H1 (cell line): ENCODE data around the gene GALNT2. TPM values are rescaled to one million over a fixed set of nuclear protein-coding genes. Genes with fewer than 3 reads are reported as not detected.

ENCODE experiments used
- CTCF ChIA-PET: fragments of 300-600 bp; sonication (Branson Sonifier 250); formaldehyde crosslinking; loops from one replicate; lab custom pipeline; 2021; ENCODE audit not compliant: partially characterized antibody; lab: Charles Lee
- POLR2A ChIA-PET: fragments of 300-600 bp; sonication (Branson Sonifier 250); formaldehyde crosslinking; loops from one replicate; lab custom pipeline; 2021; ENCODE audit warnings: inconsistent platforms; ENCODE audit not compliant: partially characterized antibody; lab: Charles Lee
- DNase-seq, 2 experiments: peaks; one replicate each; pipeline versions ENCODE4 v3.0.0 to v3.0.0-alpha.2; 2010 to 2022; ENCODE audit warnings: low spot score in 2 of 2, low read depth in 1 of 2, mixed read lengths in 1 of 2
- FAIRE-seq: peaks from 2 replicates; lab custom pipeline; 2011; peaks lifted over from hg19 to GRCh38; lab: Jason Lieb, UNC
- H2AFZ ChIP-seq: 2 replicates; pipeline ENCODE4 v1.8.1; 2012; ENCODE audit warnings: low read length, inconsistent platforms
- H2AK5ac ChIP-seq: 2 replicates; pipeline ENCODE4 v1.6.1; 2013; ENCODE audit warnings: low read depth, low read length
- H2BK120ac ChIP-seq: replicated peaks from 2 replicates; pipeline ENCODE3; 2013; ENCODE audit warnings: low read depth, low read length, inconsistent platforms
- H2BK12ac ChIP-seq: 2 replicates; pipeline ENCODE4 v1.6.1; 2013; ENCODE audit warnings: low read depth, low read length
- H2BK15ac ChIP-seq: 2 replicates; pipeline ENCODE4 v1.6.1; 2013; ENCODE audit warnings: low read length
- H2BK20ac ChIP-seq: 2 replicates; pipeline ENCODE4 v1.6.1; 2013; ENCODE audit warnings: low read length
- H2BK5ac ChIP-seq: 2 replicates; pipeline ENCODE4 v1.6.1; 2013; ENCODE audit warnings: low read depth, low read length
- H3K14ac ChIP-seq: 2 replicates; pipeline ENCODE4 v1.6.1; 2013; ENCODE audit warnings: inconsistent platforms; ENCODE audit not compliant: insufficient read length
- H3K18ac ChIP-seq: 2 replicates; pipeline ENCODE4 v1.6.1; 2013; ENCODE audit warnings: low read length; ENCODE audit errors: extremely low read depth
- H3K23ac ChIP-seq: 2 replicates; pipeline ENCODE4 v1.6.1; 2013; ENCODE audit warnings: inconsistent platforms; ENCODE audit not compliant: insufficient read length
- H3K23me2 ChIP-seq: 2 replicates; pipeline ENCODE4 v1.6.1; 2013; ENCODE audit warnings: low read depth, low read length
- H3K27ac ChIP-seq: 2 replicates; pipeline ENCODE4 v1.6.1; 2011; ENCODE audit warnings: low read depth, low read length, inconsistent platforms
- H3K27me3 ChIP-seq, 4 experiments: replicated peaks in 1 of 4; 1 replicate in 1 of 4; 2 replicates in 3 of 4; pipeline versions ENCODE4 v1.6.1 to v1.8.1; 2011 to 2013; ENCODE audit warnings: low read length in 3 of 4, mild to moderate bottlenecking in 3 of 4, inconsistent platforms in 2 of 4, mixed read lengths in 2 of 4, moderate library complexity in 1 of 4; ENCODE audit not compliant: control insufficient read depth in 3 of 4, insufficient read depth in 3 of 4; ENCODE audit errors: extremely low read depth in 1 of 4
- H3K36me3 ChIP-seq, 4 experiments: 2 replicates each; pipeline versions ENCODE4 v1.6.1 to v1.8.1; 2011 to 2013; ENCODE audit warnings: mild to moderate bottlenecking in 4 of 4, low read length in 3 of 4, moderate library complexity in 2 of 4, control low read depth in 1 of 4, inconsistent platforms in 1 of 4; ENCODE audit not compliant: insufficient read depth in 4 of 4, control insufficient read depth in 2 of 4
- H3K4ac ChIP-seq: replicated peaks from 2 replicates; pipeline ENCODE3; 2013; ENCODE audit warnings: low read length, low read depth, mixed read lengths, inconsistent platforms; ENCODE audit not compliant: insufficient read length
- H3K4me1 ChIP-seq, 4 experiments: replicated peaks in 1 of 4; 1 replicate in 1 of 4; 2 replicates in 3 of 4; pipeline versions ENCODE4 v1.6.1 to v1.8.1; 2011 to 2013; ENCODE audit warnings: low read length in 3 of 4, inconsistent platforms in 2 of 4, mixed read lengths in 1 of 4; ENCODE audit not compliant: insufficient read depth in 4 of 4, control insufficient read depth in 3 of 4
- H3K4me2 ChIP-seq, 2 experiments: 2 replicates each; pipeline versions ENCODE4 v1.6.1 to v1.8.1; 2011 to 2013; ENCODE audit warnings: low read depth in 2 of 2, low read length in 2 of 2, control low read depth in 1 of 2, inconsistent platforms in 1 of 2, mild to moderate bottlenecking in 1 of 2; ENCODE audit not compliant: insufficient read depth in 1 of 2
- H3K4me3 ChIP-seq, 4 experiments: fragments of 200-600, 300-600 bp in 1 of 4; sonication (generic), shearing (Covaris generic), sonication (Bioruptor Twin) in 1 of 4; 2 replicates each; pipeline versions ENCODE4 v1.5.1 to v1.8.1; 2011 to 2016; ENCODE audit warnings: low read length in 4 of 4, low read depth in 3 of 4, control low read depth in 2 of 4, inconsistent platforms in 2 of 4, mild to moderate bottlenecking in 2 of 4, mixed read lengths in 1 of 4, moderate library complexity in 1 of 4; ENCODE audit not compliant: insufficient read depth in 2 of 4; ENCODE audit errors: extremely low read depth in 1 of 4
- H3K56ac ChIP-seq: replicated peaks from 2 replicates; pipeline ENCODE3; 2013; ENCODE audit warnings: low read depth, mild to moderate bottlenecking, mixed read lengths, low read length, inconsistent platforms; ENCODE audit not compliant: insufficient read length
- H3K79me1 ChIP-seq: 2 replicates; pipeline ENCODE4 v1.6.1; 2013; ENCODE audit warnings: low read depth, low read length, control low read depth
- H3K79me2 ChIP-seq, 2 experiments: 2 replicates each; pipeline versions ENCODE4 v1.6.1 to v1.8.1; 2012 to 2013; ENCODE audit warnings: low read length in 2 of 2, mild to moderate bottlenecking in 2 of 2, inconsistent platforms in 1 of 2; ENCODE audit not compliant: insufficient read depth in 2 of 2, control insufficient read depth in 1 of 2
- H3K9ac ChIP-seq, 4 experiments: replicated peaks in 1 of 4; 1 replicate in 1 of 4; 2 replicates in 3 of 4; pipeline versions ENCODE4 v1.6.1 to v1.8.1; 2011 to 2013; ENCODE audit warnings: low read depth in 3 of 4, low read length in 3 of 4, control low read depth in 2 of 4, mild to moderate bottlenecking in 2 of 4, moderate library complexity in 2 of 4, inconsistent platforms in 1 of 4; ENCODE audit errors: extremely low read depth in 1 of 4
- H3K9me3 ChIP-seq, 2 experiments: 2 replicates each; pipeline versions ENCODE4 v1.6.1 to v1.8.1; 2012 to 2013; ENCODE audit warnings: mild to moderate bottlenecking in 2 of 2, moderate library complexity in 2 of 2, control low read depth in 1 of 2, inconsistent platforms in 1 of 2, low read depth in 1 of 2, low read length in 1 of 2, mixed read lengths in 1 of 2; ENCODE audit not compliant: insufficient read depth in 2 of 2
- H4K20me1 ChIP-seq, 2 experiments: replicated peaks in 1 of 2; 2 replicates each; pipeline versions ENCODE3 to v1.8.1; 2011 to 2013; ENCODE audit warnings: inconsistent platforms in 2 of 2, low read length in 2 of 2, mild to moderate bottlenecking in 1 of 2; ENCODE audit not compliant: insufficient read depth in 2 of 2, control insufficient read depth in 1 of 2
- H4K5ac ChIP-seq: 2 replicates; pipeline ENCODE4 v1.6.1; 2013; ENCODE audit warnings: low read length, low read depth, mixed read lengths, inconsistent platforms; ENCODE audit not compliant: insufficient read length
- H4K8ac ChIP-seq: 2 replicates; pipeline ENCODE4 v1.8.0; 2013; ENCODE audit warnings: mild to moderate bottlenecking, moderate library complexity, low read length, inconsistent platforms; ENCODE audit not compliant: insufficient read depth; ENCODE audit errors: extremely low read depth
- H4K91ac ChIP-seq: replicated peaks from 2 replicates; pipeline ENCODE3; 2013; ENCODE audit warnings: low read length, mixed read lengths, inconsistent platforms; ENCODE audit not compliant: insufficient read length
- EZH2 ChIP-seq: fragments of 200-600 bp; sonication (generic); IDR thresholded peaks from 2 replicates; pipeline ENCODE4 v1.7.1; 2012; ENCODE audit warnings: low read depth, mild to moderate bottlenecking, moderate library complexity, low read length, inconsistent platforms; ENCODE audit not compliant: severe bottlenecking
- MAFK ChIP-seq: IDR thresholded peaks from 2 replicates; pipeline ENCODE4 v1.6.1; 2012; ENCODE audit warnings: low read depth, mild to moderate bottlenecking, improper control_type of control experiment, low read length
- TAF7 ChIP-seq: optimal IDR thresholded peaks from 2 replicates; pipeline ENCODE3; 2011; ENCODE audit warnings: low read depth, mild to moderate bottlenecking, inconsistent platforms, low read length, moderate library complexity, borderline replicate concordance
- WGBS, 2 experiments: shearing (Covaris generic) in 1 of 2; methylation state at CpG; one replicate each; pipeline versions ENCODE4 v1.1.6 to v1.1.7; 2013 to 2015; ENCODE audit warnings: low lambda C conversion rate in 2 of 2, mixed read lengths in 2 of 2, inconsistent platforms in 1 of 2, low coverage in 1 of 2, missing lambda C conversion rate in 1 of 2; ENCODE audit not compliant: insufficient replicate concordance in 2 of 2, insufficient coverage in 1 of 2, insufficient read length in 1 of 2; ENCODE audit errors: extremely low coverage in 1 of 2, missing lambda C conversion rate in 1 of 2; 5-methylcytosine and 5-hydroxymethylcytosine counted together
- polyA plus RNA-seq, 7 experiments: library from polyadenylated mRNA; depleted of rRNA in 3 of 7; stranded (reverse) in 5 of 7; unstranded in 2 of 7; fragments of >200 nt in 5 of 7; fragments of 200-250 nt in 2 of 7; gene quantifications; 1 replicate in 5 of 7; 2 replicates in 1 of 7; 4 replicates in 1 of 7; pipeline versions ENCODE4 v1.2.1 to v1.2.3, GENCODE V29; 2011 to 2013; ENCODE audit warnings: missing spikeins in 2 of 7, mixed read lengths in 2 of 7
- total RNA-seq: library from RNA; stranded (reverse); fragmentation: NEBNext Ultra II Directional; extraction: Animal tissue kit (Norgen Biotek cat#: 25700); gene quantifications from 2 replicates; pipeline ENCODE4 v1.2.1, GENCODE V29; 2021
- TF ChIP-seq, protein P1 (sequence below), 3 experiments: IDR thresholded peaks; 1 replicate in 2 of 3; 2 replicates in 1 of 3; pipeline versions ENCODE4 v1.5.1 to v1.6.1; 2011; ENCODE audit warnings: low read length in 3 of 3, mild to moderate bottlenecking in 3 of 3, inconsistent platforms in 2 of 3, low read depth in 1 of 3, moderate library complexity in 1 of 3; ENCODE audit not compliant: insufficient read depth in 1 of 3; ENCODE audit errors: control extremely low read depth in 1 of 3

Gene GALNT2
- total and polyA plus RNA-seq, 2 of the 8 experiments (the other 6 are each of a cell fraction or from before 2014, with no cell fraction given), result 34.5 to 75.3 TPM

DNA sequence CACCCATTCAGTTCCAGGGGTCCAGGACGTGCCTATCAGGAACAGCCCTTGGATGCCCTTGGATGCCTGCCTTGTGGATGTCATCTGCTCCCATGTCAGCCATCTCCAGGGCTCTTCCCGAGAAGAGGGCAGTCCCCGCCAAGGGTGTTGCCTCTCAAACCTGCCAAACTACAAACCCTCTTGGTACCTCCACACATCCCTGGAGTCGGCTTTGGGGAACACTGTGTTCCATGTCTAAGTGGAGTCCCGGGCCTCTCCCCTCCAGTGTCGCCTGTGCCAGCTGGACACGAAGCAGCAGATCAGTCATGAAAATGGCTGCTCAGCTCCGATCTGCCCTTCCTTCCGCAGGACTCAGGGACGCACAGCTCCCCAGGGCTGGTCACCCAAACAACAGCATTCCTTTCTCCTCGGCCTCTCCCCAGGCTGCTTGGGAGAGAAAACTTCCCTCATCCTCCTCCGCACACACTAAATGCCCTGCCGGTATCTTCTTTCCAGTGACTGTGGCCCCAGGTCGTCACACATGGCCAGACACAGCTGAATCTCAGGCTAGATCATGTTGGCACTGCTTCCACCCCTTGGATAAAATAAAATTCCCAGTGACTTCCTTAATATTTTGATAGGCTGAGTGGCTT lies 53.4 kb downstream of the GALNT2 start:
- Histone ChIP-seq H4K20me1 (peaks cover 0 to 4% of the 10 kb centered on the region in 2 experiments), H3K4me3 (no peak overlapping the region), H2BK5ac (no peak overlapping the region), H3K27me3 (no peaks in the 10 kb centered on the region; a peak in 1 of 7 replicates), H4K8ac (no peak overlapping the region), H3K79me1 (peaks cover 10% of the 10 kb centered on the region; the same call in 1 of the 2 replicates), H3K4me2 (no peak overlapping the region), H4K91ac (peak overlapping the region; percentile 19), H3K18ac (no peak overlapping the region), H2BK120ac (no peak overlapping the region), H2BK20ac (no peak overlapping the region), H3K79me2 (peaks cover 7 to 78% of the 10 kb centered on the region in 2 experiments; a peak in 3 of 4 replicates), H2AFZ (no peak overlapping the region), H3K9me3 (no peaks in the 10 kb centered on the region), H2AK5ac (no peak overlapping the region), H3K36me3 (no peaks in the 10 kb centered on the region), H3K14ac (no peak overlapping the region), H3K4me1 (peaks cover 0 to 6% (median 5%) of the 10 kb centered on the region in 4 experiments; a peak in 4 of 7 replicates), H3K27ac (no peak overlapping the region), H3K23me2 (no peaks in the 10 kb centered on the region), H3K23ac (no peak overlapping the region), H4K5ac (no peak overlapping the region), H3K56ac (no peak overlapping the region), H2BK12ac (no peak overlapping the region; the same call in 1 of the 2 replicates), H3K4ac (no peak overlapping the region), H3K9ac (no peak overlapping the region; a peak in 1 of 7 replicates), H2BK15ac (no peak overlapping the region)
- FAIRE-seq (no peak), DNase-seq (no peak)
- WGBS, 2 experiments, result 84% methylated on average over 11 of the region's 14 CpGs; no CpG with 5 or more reads in 1 of the 2 experiments
- CTCF ChIA-PET, result interaction anchor here (0.6 to 5.7 kb wide), 48 partner anchors 11 to 489 kb away, joined by 3 to 79 read pairs (median 4); no protein-coding TSS in a partner anchor
- POLR2A ChIA-PET, result interaction anchor here (1.1 kb wide), 1 partner anchor 11 kb away, joined by 3 read pairs; no protein-coding TSS in a partner anchor
- no peak for TF ChIP-seq TAF7
- no peak for TF ChIP-seq EZH2
- TF ChIP-seq, protein P1, sequence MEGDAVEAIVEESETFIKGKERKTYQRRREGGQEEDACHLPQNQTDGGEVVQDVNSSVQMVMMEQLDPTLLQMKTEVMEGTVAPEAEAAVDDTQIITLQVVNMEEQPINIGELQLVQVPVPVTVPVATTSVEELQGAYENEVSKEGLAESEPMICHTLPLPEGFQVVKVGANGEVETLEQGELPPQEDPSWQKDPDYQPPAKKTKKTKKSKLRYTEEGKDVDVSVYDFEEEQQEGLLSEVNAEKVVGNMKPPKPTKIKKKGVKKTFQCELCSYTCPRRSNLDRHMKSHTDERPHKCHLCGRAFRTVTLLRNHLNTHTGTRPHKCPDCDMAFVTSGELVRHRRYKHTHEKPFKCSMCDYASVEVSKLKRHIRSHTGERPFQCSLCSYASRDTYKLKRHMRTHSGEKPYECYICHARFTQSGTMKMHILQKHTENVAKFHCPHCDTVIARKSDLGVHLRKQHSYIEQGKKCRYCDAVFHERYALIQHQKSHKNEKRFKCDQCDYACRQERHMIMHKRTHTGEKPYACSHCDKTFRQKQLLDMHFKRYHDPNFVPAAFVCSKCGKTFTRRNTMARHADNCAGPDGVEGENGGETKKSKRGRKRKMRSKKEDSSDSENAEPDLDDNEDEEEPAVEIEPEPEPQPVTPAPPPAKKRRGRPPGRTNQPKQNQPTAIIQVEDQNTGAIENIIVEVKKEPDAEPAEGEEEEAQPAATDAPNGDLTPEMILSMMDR (IDR thresholded peaks at IDR 0.05; ENCODE audit: control extremely low read depth in 1 of 3, insufficient read depth in 1 of 3, low read depth in 1 of 3, low read length in 3 of 3), result no peak
- TF ChIP-seq MAFK, result no peak
